T-helper 2 cell (primary cell): ENCODE data around the gene CTLA4.
A peak's percentile ranks its signal among the peaks of the same experiment; 100 is the strongest.
"Not testable (repeated sequence)": the region's sequence is repeated elsewhere in the genome, so short reads cannot be mapped to it uniquely, and the experiment has no call there.

Source experiments
- DNase-seq, 5 experiments: peaks; one replicate each; pipeline versions ENCODE4 v3.0.0 to v3.0.0-alpha.2; 2012 to 2022

CTLA4 gene

DNA sequence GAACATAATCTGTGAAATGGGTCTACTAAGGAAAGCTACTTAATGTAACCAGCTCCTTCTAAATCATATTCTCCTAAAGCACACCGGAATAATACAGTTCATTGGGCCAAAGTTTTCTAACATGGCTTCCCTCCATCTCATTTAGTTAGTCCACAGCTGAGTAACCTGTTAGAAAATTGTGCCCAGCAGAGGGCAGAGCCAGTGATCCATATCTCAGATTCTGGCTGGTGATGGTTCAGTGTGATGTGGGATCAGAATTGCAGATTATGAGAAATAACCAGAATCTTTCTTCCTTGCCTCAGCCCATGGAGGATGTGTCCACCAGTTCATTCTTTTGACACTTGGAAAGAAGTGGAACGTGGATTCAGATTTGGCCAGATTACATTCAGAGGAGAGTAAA lies 9.4 kb upstream of the CTLA4 start:
- peak in 1 of 5 experiments; percentile 74 for DNase-seq

DNA sequence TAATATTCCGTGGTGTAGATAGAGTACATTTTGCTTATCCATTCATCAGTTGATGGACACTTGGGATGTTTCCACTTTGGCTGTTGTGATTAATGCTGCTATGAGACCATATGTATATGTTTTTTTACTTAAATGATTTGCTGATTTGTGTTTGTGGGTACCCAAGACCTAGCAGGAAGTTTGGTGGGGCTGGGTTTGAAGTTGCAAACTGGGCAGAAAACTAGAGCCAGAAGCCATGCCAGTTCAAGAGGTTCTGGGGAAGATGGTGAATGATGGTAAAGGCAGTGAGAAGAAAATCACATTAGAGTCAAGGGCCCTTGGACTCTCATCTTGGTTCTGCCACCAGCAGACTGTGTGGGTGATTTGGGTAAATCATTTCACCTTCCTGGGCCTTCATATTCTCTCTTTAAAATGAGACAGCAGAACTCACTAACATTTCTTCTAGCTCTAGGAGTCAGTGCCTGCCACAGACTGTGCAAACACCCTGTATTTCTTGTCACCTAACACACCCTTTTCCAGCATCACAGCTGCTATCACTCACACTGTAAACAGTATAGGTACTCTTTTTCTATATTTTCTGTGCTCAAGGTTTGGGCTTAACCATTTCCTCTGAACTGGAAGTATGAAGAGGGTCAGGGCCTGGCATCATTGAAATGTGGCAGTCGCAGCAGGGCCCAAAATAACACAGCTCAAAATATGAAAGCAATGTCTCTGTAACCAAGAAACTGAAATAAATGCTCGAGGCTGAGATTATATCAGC lies 8.4 kb upstream of the CTLA4 start:
- DNase-seq = peak in 1 of 5 experiments; percentile 80

DNA sequence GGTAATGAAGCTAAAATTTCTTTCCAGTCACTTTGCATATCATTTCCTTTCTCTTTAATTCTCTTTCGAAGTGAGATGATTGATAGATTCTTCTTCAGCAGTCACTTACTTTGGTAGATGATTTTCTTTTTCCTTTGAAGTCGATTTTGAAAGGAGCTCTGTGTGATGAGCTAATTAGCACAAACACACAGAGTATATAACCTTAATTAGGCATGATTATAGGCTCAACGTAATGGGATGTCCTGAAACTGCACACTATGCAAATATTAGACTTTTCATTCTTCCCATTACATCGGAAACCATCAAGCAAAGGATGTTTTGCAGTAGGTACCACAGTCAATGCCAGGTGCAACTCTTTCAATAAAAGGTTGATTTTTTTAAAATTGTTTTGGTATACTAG lies 6.4 kb upstream of the CTLA4 start:
- peak in 1 of 5 experiments; percentile 18 for DNase-seq

GRCh38 chr2:203861607-203862006 lies 6.0 kb upstream of the CTLA4 start:
- no peak for DNase-seq

DNA sequence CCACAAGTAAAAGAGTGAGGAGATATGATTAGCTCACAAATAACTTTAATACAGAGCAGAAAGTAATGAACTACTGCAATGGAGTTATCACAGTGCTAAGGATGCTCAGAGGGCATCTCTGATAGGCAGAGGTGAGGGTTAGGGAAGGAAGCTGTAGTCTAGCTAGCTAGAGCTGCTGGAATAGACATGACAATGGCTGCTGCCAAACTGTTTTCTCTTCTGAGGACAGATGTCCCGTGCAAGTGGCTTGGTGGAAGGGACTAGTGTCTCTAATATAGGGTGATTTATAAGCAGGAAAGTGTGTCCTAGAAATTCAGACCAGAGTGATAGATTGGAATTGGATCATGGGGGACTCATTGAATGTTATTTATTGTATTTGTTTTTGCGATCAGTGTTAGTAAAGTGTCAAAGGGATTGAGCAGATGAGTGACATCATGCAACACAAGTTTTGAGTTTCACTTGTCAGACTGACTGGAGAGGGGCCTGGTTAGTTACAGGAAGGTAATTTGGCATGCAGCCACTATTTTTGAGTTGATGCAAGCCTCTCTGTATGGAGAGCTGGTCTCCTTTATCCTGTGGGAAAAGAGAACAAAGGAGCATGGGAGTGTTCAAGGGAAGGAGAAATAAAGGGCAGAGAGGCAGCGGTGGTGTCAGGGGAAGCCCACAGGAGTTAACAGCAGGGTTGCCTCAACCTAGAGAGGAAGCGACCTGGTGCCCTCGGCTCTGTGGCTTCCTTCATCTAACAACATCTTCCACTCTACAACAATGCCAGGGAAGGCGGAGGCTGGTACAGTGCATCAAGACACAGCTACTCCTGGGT lies 1.9 kb downstream of the CTLA4 start:
- DNase-seq = peak in 3 of 5 experiments; percentile 27 to 89 (median 39)

- DNase-seq = peak in 1 of 5 experiments; percentile 41
Measured at GRCh38 chr2:203870481-203870880, 2.9 kb downstream of the CTLA4 start.

- DNase-seq = peak in 1 of 5 experiments; percentile 72
Measured at GRCh38 chr2:203870941-203871340, 3.4 kb downstream of the CTLA4 start.

DNA sequence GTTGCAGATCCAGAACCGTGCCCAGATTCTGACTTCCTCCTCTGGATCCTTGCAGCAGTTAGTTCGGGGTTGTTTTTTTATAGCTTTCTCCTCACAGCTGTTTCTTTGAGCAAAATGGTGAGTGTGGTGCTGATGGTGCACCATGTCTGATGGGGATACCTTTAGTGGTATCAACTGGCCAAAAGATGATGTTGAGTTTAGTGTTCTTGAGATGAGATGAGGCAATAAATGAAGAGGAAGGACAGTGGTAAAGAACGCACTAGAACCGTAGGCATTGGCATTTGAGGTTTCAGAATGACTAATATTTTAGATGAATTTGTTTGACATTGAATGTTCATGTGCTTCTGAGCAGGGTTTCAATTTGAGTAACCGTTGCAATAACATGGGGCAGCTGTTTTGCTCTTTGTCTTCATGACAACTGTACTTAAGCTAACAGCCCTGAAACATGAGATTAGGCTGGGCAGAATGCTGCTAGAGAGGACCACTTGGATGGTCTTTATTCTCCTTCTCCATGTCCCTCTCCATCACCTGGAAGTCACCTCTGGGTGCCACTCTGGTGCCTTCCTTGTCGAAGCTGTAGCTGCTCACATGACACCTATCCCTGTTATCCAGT lies 3.9 kb downstream of the CTLA4 start:
- peak in 1 of 5 experiments; percentile 97 for DNase-seq

DNA sequence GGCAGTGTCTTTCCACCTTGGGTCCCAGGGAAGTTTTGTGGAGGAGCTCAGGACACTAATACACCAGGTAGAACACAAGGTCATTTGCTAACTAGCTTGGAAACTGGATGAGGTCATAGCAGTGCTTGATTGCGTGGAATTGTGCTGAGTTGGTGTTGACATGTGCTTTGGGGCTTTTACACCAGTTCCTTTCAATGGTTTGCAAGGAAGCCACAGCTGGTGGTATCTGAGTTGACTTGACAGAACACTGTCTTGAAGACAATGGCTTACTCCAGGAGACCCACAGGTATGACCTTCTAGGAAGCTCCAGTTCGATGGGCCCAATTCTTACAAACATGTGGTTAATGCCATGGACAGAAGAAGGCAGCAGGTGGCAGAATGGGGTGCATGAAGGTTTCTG lies 5.9 kb downstream of the CTLA4 start:
- DNase-seq = peak in 1 of 5 experiments; percentile 78

GRCh38 chr2:203873921-203874631 lies 6.5 kb downstream of the CTLA4 start:
- peak in 1 of 5 experiments; percentile 68 for DNase-seq

DNA sequence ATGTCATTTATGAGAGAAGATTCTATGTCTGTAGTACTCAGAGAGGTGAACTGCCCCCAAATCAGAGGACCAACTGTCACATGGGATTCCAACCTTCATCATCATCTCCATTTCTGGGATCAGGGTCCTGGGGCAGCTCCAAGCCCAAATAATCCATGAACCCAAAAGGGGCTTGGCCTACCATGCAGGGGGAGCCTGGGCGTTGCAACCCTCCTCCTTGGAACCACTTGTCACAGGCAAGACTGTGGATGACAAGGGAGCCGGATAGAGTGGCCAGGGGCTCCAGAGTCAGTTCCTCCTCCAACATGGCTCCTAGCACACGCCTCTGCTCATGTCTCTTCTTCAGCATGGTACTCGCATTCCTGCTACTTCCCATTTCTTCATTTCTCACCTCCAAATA lies 7.9 kb downstream of the CTLA4 start:
- no peak for DNase-seq

DNA sequence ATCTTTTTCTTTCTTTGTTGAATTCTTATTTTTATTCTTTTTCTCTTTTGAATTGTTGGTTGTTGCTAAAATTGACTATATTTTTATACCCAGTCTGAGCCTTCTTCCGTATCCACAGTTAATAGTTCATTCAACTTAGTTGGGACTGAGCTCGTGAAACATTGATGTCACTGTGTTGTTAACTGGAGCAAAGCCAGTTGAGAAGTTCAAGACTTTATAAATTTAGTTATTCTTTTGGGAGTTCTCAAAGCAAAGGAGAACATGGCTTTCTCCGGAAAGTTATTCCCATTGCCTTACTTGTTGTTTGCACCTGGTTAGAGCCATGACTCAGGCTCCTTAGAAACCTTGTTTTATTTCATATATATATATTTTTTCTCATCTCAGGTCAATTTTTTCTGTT lies 8.8 kb downstream of the CTLA4 start:
- DNase-seq = no peak

- peak in 1 of 5 experiments; percentile 23 for DNase-seq
Measured at GRCh38 chr2:203878063-203878462, 10.5 kb downstream of the CTLA4 start.

DNA sequence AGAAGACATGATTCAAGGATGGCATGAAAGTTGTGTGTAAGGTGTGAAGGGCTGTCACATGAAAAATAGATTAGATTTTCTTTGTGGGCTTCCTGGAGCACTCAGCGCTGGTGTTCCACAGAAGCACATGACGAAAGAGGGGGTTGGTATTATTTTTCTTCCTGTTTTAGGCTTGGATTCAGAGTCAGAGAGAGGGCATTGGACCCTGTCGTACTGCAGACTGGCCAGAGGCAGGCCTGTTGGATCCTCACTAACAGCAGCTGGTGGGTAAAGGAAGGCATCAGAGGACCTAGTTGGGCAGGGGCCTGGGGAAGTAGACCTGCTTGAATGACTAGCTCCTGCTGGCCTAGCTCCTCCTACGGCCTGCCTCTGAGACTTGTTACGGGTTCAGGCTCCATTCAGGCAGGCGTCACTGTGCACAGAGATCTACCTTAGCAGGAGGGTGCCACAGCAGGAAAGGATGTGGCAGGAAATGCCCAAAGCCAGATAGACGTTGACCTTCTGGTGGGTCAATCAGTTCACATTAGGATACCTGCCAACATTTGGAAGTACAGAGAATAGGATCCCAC lies 13.1 kb downstream of the CTLA4 start:
- DNase-seq = peak in 1 of 5 experiments; percentile 22

GRCh38 chr2:203881185-203881584 lies 13.6 kb downstream of the CTLA4 start:
- not testable (repeated sequence) for DNase-seq

- no peak for DNase-seq
Measured at GRCh38 chr2:203882551-203882950, 15.0 kb downstream of the CTLA4 start.

GRCh38 chr2:203886661-203887151 lies 19.1 kb downstream of the CTLA4 start:
- peak in 1 of 5 experiments; percentile 97 for DNase-seq

DNA sequence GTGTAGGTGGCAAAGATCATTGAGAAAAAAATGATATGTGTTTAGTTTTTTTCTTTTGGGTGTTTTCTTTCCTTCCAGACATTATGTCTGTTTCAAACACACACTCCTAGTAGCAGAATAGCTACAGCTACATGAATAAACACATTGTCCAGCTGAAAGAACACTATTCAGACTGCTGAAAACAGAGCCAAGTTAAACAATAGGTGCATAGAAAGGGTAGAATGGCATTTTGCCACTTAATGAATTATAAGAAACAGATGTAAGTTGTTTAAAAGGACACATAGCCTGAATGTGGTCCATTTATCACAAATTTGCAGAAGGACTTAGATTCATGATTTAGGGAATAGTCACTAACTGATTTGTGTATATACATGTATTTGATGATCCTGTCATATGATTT lies 20.1 kb downstream of the CTLA4 start:
- DNase-seq = no peak

DNA sequence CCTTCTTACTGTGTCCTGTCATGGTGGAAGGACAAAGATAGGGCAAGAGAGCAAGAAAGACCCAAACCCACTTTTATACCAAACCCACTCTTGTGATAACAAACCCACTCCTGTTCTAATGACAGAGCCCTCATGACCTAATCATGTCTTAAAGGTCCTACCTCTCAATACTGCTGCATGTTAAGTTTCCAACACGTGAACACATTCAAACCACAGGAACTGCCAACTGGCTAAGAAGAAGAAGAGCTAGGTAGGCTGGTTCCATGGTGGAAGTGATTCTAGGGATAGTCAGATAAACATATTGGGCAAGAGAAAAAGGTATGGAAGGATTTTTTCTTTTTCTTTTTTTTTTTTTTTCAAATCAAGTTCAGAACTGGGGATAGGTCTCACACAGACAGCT lies 22.0 kb downstream of the CTLA4 start:
- DNase-seq = no peak

- DNase-seq = no peak
Measured at GRCh38 chr2:203889944-203890343, 22.4 kb downstream of the CTLA4 start.

- no peak for DNase-seq
Measured at GRCh38 chr2:203890733-203891132, 23.2 kb downstream of the CTLA4 start.

- DNase-seq = peak in 1 of 5 experiments; percentile 89
Measured at GRCh38 chr2:203891474-203891873, 23.9 kb downstream of the CTLA4 start.
